GM23338 (cell line): Measurements from ENCODE around the gene HGFAC. TPM values are rescaled to one million over a fixed set of nuclear protein-coding genes. Genes with fewer than 3 reads are reported as not detected.

Experiments
- ATAC-seq: fragments of 200-7000 bp; cut with Tn5 transposase; 3 replicates; pipeline ENCODE4 v1.9.1; 2020
- DNase-seq: peaks from one replicate; pipeline ENCODE4 v3.0.0-alpha.2; 2015; ENCODE audit warnings: low spot score
- H2AFZ ChIP-seq: fragments of 200-600 bp; sonication (generic); 2 replicates; pipeline ENCODE4 v1.8.0; 2016; ENCODE audit warnings: antibody characterized with exemption, mild to moderate bottlenecking, moderate library complexity
- H3F3A ChIP-seq: fragments of 200-600 bp; sonication (generic); replicated peaks from 2 replicates; pipeline ENCODE4 v1.8.0; 2017; ENCODE audit warnings: antibody characterized with exemption, mixed run types, low read depth
- H3K27ac ChIP-seq: fragments of 200-600 bp; sonication (generic); 2 replicates; pipeline ENCODE4 v1.6.1; 2016; ENCODE audit warnings: low read depth
- H3K27me3 ChIP-seq: fragments of 200-600 bp; sonication (generic); 2 replicates; pipeline ENCODE4 v1.8.0; 2016; ENCODE audit warnings: mild to moderate bottlenecking, mixed run types, moderate library complexity; ENCODE audit not compliant: insufficient read depth
- H3K36me3 ChIP-seq: fragments of 200-600 bp; sonication (generic); 2 replicates; pipeline ENCODE4 v1.8.0; 2016; ENCODE audit warnings: mild to moderate bottlenecking; ENCODE audit not compliant: insufficient read depth
- H3K4me1 ChIP-seq: fragments of 200-600 bp; sonication (generic); 2 replicates; pipeline ENCODE4 v1.8.0; 2016; ENCODE audit warnings: mild to moderate bottlenecking, moderate library complexity; ENCODE audit not compliant: insufficient read depth
- H3K4me2 ChIP-seq: fragments of 200-600 bp; sonication (generic); 2 replicates; pipeline ENCODE4 v1.7.1; 2017; ENCODE audit warnings: mixed run types
- H3K4me3 ChIP-seq: fragments of 200-600 bp; sonication (generic); 2 replicates; pipeline ENCODE4 v1.6.1; 2016; ENCODE audit warnings: mixed run types
- H3K79me2 ChIP-seq: fragments of 200-600 bp; sonication (generic); replicated peaks from 2 replicates; pipeline ENCODE4 v1.8.0; 2017; ENCODE audit warnings: mild to moderate bottlenecking; ENCODE audit not compliant: insufficient read depth
- H3K9me2 ChIP-seq: fragments of 200-600 bp; sonication (generic); 2 replicates; pipeline ENCODE4 v1.8.0; 2017; ENCODE audit not compliant: insufficient read depth
- H4K20me1 ChIP-seq: fragments of 200-600 bp; sonication (generic); replicated peaks from 2 replicates; pipeline ENCODE4 v1.8.0; 2017; ENCODE audit warnings: mild to moderate bottlenecking; ENCODE audit not compliant: insufficient read depth
- H3K27ac Mint-ChIP-seq: 2 replicates; pipeline ENCODE4 v1.8.0; 2020; ENCODE audit warnings: inconsistent platforms, mild to moderate bottlenecking, moderate library complexity, mixed read lengths
- H3K27me3 Mint-ChIP-seq: 3 replicates; pipeline ENCODE4 v1.8.0; 2022; ENCODE audit warnings: low read depth, mild to moderate bottlenecking, moderate library complexity, mixed read lengths, inconsistent platforms; ENCODE audit not compliant: insufficient read depth, poor library complexity
- H3K36me3 Mint-ChIP-seq: 3 replicates; pipeline ENCODE4 v1.8.0; 2021; ENCODE audit warnings: low read depth, mild to moderate bottlenecking, inconsistent platforms, moderate library complexity, mixed read lengths
- H3K4me1 Mint-ChIP-seq: 3 replicates; pipeline ENCODE4 v1.8.0; 2020; ENCODE audit warnings: mild to moderate bottlenecking, inconsistent platforms, mixed read lengths
- H3K4me3 Mint-ChIP-seq: 3 replicates; pipeline ENCODE4 v1.8.0; 2021; ENCODE audit warnings: moderate library complexity, mild to moderate bottlenecking, inconsistent platforms, mixed read lengths
- H3K9me3 Mint-ChIP-seq: 3 replicates; pipeline ENCODE4 v1.8.0; 2020; ENCODE audit warnings: moderate library complexity, mild to moderate bottlenecking, inconsistent platforms, mixed read lengths
- CREB1 ChIP-seq: fragments of 250-450 bp; sonication (Bioruptor Pico); IDR thresholded peaks from 2 replicates; pipeline ENCODE4 v1.5.0; 2020; ENCODE audit warnings: low read depth, mild to moderate bottlenecking, moderate library complexity
- CTCF ChIP-seq, 2 experiments: fragments of 200-600 bp in 1 of 2; sonication (generic) in 1 of 2; conservative IDR thresholded peaks; 2 replicates each; pipeline versions ENCODE4 v1.5.1 to v1.6.1; 2016 to 2017; ENCODE audit warnings: antibody characterized with exemption in 2 of 2, low read depth in 2 of 2, mild to moderate bottlenecking in 2 of 2, moderate library complexity in 1 of 2
- ETS1 ChIP-seq: IDR thresholded peaks from 2 replicates; pipeline ENCODE4 v1.6.1; 2016; ENCODE audit warnings: antibody characterized with exemption
- EZH2 ChIP-seq: fragments of 200-600 bp; sonication (generic); IDR thresholded peaks from one replicate; pipeline ENCODE4 v1.8.0; 2017; ENCODE audit warnings: antibody characterized with exemption, mild to moderate bottlenecking, low read depth; ENCODE audit not compliant: unreplicated experiment
- EZH2phosphoT487 ChIP-seq: fragments of 200-600 bp; sonication (generic); IDR thresholded peaks from one replicate; pipeline ENCODE4 v1.8.1; 2018; ENCODE audit warnings: antibody characterized with exemption; ENCODE audit not compliant: unreplicated experiment
- JUNB ChIP-seq: IDR thresholded peaks from one replicate; pipeline ENCODE4 v1.6.1; 2016; ENCODE audit warnings: antibody characterized with exemption; ENCODE audit not compliant: unreplicated experiment
- NANOG ChIP-seq: IDR thresholded peaks from 2 replicates; pipeline ENCODE4 v1.6.1; 2016; ENCODE audit warnings: antibody characterized with exemption, borderline replicate concordance
- POLR2AphosphoS5 ChIP-seq: IDR thresholded peaks from 2 replicates; pipeline ENCODE4 v1.6.1; 2016; ENCODE audit warnings: antibody characterized with exemption, low read depth
- REST ChIP-seq: IDR thresholded peaks from one replicate; pipeline ENCODE4 v1.6.1; 2018; ENCODE audit warnings: antibody characterized with exemption; ENCODE audit not compliant: unreplicated experiment
- STAT1 ChIP-seq: IDR thresholded peaks from one replicate; pipeline ENCODE4 v1.6.1; 2016; ENCODE audit warnings: antibody characterized with exemption; ENCODE audit not compliant: unreplicated experiment
- ZNF114 ChIP-seq: fragments of 250-450 bp; sonication (Bioruptor Pico); IDR thresholded peaks from 2 replicates; pipeline ENCODE4 v1.5.0; 2020; ENCODE audit warnings: mild to moderate bottlenecking, moderate library complexity
- ZNF331 ChIP-seq: fragments of 250-450 bp; sonication (Bioruptor Pico); IDR thresholded peaks from 2 replicates; pipeline ENCODE4 v1.5.0; 2020; ENCODE audit warnings: low read depth, mild to moderate bottlenecking, moderate library complexity
- ZNF462 ChIP-seq: fragments of 250-450 bp; sonication (Bioruptor Pico); IDR thresholded peaks from 2 replicates; pipeline ENCODE4 v1.5.0; 2020; ENCODE audit warnings: mild to moderate bottlenecking, moderate library complexity
- polyA plus RNA-seq: library from polyadenylated mRNA; unstranded; fragments of >200 nt; fragmentation: Nextera tagmentation; extraction: Ambion mirVana; gene quantifications from 2 replicates; pipeline ENCODE4 v1.2.1, GENCODE V29; 2016
- total RNA-seq: library from RNA; depleted of rRNA; stranded (reverse); fragments of >200 nt; shearing (Covaris generic); gene quantifications from 2 replicates; pipeline ENCODE4 v1.2.3, GENCODE V29; 2014

HGFAC gene
- total and polyA plus RNA-seq, 2 experiments from 2014 or later = 0.94 TPM; not detected in 1

- Mint-ChIP-seq H3K4me1 (peaks cover 8% of the 10 kb centered on the region; the same call in 2 of the 3 replicates), H3K4me3 (no peak overlapping the region), H3K27ac (no peak overlapping the region), H3K9me3 (peaks cover 10% of the 10 kb centered on the region), H3K36me3 (peaks cover 13% of the 10 kb centered on the region), H3K27me3 (peaks cover 4% of the 10 kb centered on the region)
- Histone ChIP-seq H2AFZ (no peak overlapping the region), H3K36me3 (no peaks in the 10 kb centered on the region), H3K27me3 (no peaks in the 10 kb centered on the region), H4K20me1 (no peaks in the 10 kb centered on the region), H3K79me2 (no peaks in the 10 kb centered on the region), H3K4me2 (no peak overlapping the region), H3K9me2 (no peaks in the 10 kb centered on the region), H3K4me3 (no peak overlapping the region), H3K4me1 (no peaks in the 10 kb centered on the region), H3F3A (no peaks in the 10 kb centered on the region), H3K27ac (no peak overlapping the region)
- no peak for ATAC-seq
- DNase-seq = no peak
- TF ChIP-seq POLR2AphosphoS5 (no peak), REST (no peak), EZH2phosphoT487 (no peak), ZNF462 (CRISPR knock-in tag) (no peak), NANOG (no peak), ZNF114 (CRISPR knock-in tag) (no peak), ETS1 (no peak), JUNB (no peak), EZH2 (no peak), CREB1 (no peak), CTCF (conservative IDR thresholded peaks at IDR 0.05; ENCODE audit: low read depth in 2 of 2) (no peak), ZNF331 (no peak), STAT1 (no peak)
Measured at GRCh38 chr4:3407171-3407771, 34.5 kb upstream of the HGFAC start.
